HL-60/S4 (cell line): ENCODE measurements around the gene AJAP1.

Experiments
- in situ Hi-C: fragments of 300-500 bp; cut with MboI; formaldehyde crosslinking; loops from 2 replicates; pipeline ENCODE4 v1.14.3; 2022; ENCODE audit warnings: low sequenced_read_pairs

Gene AJAP1

DNA sequence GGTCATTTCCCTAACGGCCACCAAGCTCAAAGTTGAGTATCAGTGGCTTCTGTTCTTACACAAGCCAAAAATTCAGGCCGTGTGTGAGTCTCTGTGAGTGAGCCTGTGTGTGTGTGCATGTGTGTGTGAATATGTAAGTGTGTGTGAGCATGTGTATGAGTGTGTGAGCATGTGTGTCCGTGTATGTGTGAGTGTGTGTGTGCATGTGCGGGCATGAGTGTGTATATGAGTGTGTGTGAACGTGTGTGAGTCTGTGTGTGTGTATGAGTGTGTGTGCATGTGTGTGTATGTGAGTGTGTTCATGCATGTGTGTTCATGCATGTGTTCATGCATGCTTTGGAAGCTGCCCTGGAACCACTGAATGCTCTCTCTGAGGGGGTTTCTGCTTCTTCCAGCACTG, 105.7 kb downstream of the AJAP1 start:
- in situ Hi-C loops, result no loop called here

DNA sequence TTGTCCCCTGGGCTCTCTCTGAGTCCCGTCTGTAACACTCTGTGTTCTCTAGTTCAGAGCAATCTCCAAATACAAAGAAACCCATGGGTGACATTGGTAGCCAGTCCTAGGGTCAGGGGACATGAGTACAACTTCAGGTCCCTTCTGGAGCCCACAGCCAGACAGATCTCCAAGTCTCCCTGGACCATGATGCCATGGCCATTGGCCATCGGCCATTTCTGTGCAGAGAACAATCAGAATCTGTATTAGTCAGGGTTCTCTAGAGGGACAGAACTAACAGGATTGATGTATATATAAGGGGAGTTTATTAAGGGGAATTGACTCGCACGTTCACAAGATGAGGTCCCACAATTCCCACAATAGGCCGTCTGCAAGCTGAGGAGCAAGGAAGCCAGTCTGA, 106.9 kb downstream of the AJAP1 start:
- in situ Hi-C loops, result no loop called here

DNA sequence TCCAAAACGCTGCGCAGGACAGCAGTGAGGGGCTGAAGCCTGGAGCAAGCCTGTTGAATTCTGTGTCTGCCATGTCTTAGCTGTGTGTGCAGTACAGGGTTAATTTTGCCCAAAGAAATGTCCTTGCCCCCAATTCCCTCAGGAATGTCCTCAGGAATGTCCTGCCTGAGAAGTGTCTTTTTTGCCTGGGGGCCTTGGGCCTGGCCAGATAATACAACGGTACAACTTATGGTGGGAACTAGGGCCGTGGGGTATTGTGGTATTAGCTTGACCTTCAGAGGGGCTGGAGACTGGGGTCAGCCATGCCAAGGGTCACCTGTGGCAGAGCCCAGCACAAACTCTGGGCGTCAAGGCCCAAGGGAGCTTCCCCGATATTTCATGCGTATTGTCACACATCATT, 107.7 kb downstream of the AJAP1 start:
- in situ Hi-C loops, result no loop called here

DNA sequence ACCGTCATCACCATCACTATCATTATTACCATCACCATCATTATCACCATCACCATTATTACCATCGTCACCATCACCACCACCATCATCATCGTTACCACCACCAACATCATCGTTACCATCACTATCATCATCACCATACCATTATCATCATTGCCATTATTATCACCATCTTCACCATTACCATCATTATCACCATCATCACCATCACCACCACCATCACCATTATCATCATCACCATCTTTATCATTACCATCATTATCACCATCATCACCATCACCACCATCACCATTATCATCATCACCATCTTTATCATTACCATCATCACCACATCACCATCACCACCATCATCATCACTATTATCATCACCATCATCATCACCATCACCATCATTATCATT, 112.9 kb downstream of the AJAP1 start:
- in situ Hi-C loops, result no loop called here

DNA sequence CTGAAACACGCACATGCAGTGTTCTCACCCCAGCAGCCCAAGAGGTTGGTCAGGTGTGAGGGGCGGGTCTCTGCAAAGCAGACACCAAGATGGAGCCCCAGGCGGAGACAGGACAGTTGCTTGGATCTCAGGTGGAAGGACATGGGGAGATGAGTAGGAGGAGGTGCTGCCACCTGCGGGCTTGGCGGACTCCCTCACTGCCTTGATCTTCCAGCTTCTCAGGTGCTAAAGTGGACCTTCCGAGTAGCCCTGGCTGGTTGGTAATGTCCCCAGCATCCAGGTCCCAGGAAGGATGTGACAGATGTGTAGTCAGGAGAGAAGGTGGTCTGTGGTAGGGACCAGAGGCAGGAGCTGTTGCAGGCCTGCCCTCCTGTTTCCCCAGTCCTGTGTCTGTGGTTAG, 114.1 kb downstream of the AJAP1 start:
- in situ Hi-C loops, result no loop called here

DNA sequence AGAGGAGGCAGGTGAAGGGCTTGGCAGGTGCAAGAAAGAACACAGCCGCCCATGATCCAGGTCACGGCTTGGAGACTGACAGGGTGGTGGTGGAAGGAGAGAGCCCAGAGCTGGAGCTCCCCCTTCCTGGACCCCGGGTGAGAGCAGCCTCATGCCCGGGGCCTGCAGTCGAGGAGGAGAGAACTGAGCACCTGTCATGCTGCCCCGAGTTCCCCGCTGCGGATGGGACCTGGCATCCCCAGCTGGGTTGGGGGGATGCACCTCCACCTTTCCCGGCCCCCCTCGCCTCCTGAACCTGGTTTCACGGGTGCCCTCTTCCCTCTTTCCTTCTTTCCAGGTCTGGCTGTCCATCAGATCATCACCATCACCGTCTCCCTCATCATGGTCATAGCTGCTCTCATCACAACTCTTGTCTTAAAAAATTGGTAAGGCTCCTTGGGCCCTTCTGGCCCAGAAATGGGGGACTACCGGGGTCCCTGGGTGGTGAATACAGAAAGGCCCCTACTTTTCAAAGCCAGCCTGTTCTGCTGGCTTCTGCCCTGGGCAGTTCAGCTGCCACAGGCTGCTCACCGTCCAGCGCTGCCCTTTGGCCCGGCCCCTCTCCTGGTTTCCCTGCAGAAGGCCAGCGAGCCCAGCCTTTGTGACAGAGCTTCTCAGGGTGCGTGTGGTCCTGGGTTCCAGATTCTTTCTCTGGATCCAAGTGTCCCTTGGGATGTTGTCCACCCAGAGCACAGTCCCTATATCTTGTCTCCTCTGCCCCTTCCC, 115.3 kb downstream of the AJAP1 start:
- in situ Hi-C loops, result no loop called here

DNA sequence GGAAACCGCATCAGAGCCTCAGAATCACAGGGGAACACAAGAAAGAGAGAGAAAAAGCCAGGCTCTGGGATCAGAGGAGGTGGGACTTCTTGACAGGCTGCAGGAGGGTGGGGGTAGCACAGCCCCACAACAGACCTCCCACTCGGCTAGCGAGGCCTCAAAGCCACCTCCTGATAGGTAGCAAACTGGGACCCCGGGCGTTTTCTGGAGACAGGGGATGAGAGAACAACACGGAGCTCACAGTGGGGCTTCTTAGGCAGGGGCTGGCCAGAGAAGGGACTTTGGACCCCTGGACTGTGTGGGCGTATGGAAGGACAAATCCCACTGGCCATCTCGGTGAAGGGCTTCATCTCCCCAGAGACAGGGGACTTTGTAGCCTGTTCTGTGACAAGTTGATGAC, 116.3 kb downstream of the AJAP1 start:
- in situ Hi-C loops, result no loop called here

DNA sequence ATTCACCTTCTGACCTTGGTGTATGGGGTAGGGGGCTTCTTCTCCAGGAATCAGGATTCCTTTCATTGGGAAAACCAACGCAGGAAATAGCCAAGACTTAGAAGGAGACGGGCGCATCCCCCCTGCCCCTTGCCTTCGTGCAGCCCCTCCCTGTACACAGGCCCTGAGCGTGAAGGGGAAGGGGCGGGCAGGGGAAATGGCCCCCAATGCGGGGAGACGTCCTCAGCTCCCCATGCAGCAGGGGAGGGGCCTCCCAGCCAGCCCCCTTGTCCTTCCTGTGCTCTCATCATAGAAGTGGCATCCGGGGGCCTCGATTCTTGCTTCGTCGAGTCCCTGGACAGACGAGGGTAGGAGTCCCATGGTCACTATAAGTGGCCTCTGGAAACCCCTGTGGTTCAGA, 116.9 kb downstream of the AJAP1 start:
- in situ Hi-C loops, result no loop called here

DNA sequence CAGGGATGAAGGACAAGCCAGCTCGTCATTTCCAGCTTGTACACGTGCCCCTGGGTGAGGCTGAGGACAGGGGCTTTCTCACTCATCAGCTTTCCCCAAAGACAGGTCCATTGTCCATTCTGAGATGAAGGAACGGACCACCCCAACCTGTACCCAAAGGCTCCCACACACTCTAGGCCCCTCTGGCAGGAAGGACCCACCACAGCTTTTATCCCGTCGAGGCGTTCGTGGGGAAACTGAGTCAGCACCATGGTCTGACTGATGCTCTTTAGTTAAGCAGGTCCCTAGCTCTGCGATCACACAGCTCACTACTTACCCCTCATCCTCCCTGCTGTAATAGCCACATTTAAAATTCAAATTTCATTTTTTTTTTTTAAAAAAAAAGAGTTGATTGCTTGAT, 117.3 kb downstream of the AJAP1 start:
- in situ Hi-C loops, result no loop called here

DNA sequence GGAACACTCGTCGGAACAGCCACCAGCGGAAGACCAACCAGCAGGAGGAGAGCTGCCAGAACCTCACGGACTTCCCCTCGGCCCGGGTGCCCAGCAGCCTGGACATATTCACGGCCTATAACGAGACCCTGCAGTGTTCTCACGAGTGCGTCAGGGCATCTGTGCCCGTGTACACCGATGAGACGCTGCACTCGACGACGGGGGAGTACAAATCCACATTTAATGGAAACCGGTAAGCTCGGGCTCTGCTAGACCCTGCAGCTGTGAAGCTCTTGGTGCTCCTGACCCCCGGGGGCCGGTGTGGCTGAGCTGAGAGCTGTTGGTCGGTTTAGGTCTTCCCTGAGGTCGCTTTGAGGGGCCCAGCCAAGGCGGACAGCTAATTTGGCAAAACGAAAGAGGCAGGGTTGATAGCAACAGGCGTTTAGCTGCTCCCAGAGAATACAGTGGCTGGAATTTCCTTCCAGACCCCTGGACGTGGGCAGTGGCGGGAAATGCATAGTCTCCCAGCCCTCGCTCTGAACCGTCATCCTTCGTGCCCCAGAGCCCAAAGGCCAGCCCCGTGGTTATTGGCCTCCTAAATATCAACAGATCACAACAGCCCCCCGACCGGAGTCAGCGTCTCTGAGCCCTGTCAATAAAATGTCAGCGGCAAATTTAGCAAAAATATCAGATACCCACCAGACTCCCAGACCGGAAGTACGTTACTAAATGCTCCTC, 118.0 kb downstream of the AJAP1 start:
- in situ Hi-C loops, result no loop called here

DNA sequence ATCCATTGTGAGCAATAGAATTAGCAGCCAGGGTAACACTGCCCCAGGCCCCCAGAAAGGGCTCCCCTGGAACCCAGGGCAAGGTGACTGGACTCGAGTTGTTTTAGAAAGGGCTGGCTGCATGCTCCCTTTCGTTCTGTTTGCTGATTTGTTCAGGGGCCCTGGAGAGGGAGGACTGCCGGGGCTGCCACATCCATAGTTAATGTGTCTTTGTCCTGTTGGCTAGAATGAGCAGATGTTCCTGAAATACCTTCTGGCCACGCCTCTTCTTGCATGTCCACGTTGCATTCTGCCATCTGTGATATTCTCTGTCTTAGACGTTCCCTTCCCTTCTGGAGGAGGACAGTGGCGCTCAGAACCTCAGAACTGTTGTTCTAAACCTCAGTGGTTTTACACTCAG, 118.8 kb downstream of the AJAP1 start:
- in situ Hi-C loops, result no loop called here

DNA sequence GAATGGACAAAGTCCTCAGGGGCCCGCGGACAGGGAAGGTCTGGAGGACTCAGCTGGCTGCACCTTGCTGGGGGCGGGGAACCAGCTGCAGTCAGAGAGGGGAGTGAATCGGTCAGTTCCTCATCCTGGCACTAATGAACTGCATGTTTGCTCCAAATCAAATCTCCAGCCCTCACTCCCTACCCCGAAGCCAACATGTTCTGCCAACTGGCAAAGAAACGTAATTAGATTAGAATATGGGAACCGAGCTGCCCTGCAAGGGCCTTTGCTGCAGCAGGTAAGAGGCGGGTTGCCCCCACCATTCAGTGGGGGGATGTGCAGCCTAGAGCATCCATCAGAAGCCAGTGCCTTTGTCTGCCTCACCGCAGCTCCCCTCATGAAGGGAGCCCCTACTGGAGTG, 121.1 kb downstream of the AJAP1 start:
- in situ Hi-C loops, result no loop called here

DNA sequence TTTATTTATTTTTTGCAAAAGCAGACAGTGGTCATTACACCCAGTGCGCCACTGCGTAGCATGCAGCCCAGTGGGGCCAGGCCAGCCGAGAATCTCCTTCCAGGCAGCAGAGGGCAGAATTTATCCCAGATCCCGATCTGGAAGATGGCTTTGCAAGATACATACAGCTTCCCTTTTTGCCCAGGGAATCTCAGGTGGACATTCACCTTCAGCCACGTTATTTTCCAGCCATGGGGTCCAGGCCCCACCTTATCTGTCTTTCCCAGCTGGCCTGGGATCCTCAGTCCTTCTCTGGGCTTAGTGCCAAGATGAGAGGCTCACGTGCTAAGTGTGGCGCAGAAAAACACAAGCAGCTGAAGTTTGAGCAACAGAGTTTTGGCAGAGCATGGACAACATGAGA, 123.6 kb downstream of the AJAP1 start:
- in situ Hi-C loops, result no loop called here

DNA sequence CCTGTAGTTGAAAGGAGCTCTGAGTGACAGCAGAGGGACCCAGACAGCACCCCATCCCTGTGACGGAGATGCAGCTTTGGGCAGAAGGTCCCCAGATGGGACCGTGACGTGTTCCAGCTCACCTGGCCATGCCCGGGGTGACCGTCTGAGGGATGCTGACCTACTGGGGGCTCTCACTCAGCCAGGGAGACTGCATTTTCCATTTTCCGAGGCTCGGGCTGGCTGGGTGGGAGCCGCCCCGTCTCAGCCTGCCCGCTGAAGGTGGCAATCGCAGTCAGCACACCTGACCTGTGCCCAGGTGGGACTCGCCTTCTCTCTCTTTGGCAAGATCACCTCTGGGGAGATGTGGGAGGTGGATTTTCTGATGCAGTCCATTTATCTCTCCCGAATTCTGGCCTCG, 127.2 kb downstream of the AJAP1 start:
- in situ Hi-C loops, result no loop called here

DNA sequence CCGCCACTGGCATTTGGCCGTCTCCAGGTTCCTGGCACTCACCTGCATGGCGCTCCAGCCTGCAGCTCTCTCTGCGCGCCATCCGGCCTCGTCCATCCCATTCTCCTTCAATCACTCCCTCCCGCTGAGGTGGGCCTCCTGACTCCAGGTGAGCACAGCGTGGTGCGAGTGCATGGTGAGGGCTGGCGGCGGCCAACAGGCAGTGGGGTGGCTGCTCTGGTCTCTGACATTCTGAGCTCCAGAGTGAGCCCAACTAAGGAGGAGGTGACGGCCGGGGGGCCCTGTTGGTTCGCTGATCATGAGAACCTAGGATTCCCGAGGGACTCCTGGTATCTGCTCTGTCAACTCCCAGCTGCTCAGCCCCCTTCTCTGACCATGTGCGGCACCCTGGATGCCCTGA, 130.4 kb downstream of the AJAP1 start:
- in situ Hi-C loops, result no loop called here

DNA sequence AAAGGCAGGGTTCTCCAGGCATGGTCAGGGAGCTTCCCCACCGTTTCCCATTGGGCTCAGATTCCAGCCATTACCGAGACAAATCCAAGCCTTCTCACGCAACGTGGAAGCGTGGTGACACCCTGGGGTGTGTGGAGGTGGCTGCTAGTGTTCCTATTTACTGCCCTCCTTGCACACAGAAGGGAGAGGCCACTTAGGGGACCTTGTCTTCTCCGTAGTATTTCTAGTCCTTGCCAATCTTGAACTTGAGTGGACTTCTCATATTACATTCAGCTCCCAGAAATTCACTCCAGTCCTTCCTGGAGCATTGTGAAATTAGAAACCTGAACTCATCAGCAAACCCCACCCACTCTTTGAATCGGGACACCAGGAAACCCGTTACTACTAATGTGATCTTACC, 131.6 kb downstream of the AJAP1 start:
- in situ Hi-C loops, result no loop called here

DNA sequence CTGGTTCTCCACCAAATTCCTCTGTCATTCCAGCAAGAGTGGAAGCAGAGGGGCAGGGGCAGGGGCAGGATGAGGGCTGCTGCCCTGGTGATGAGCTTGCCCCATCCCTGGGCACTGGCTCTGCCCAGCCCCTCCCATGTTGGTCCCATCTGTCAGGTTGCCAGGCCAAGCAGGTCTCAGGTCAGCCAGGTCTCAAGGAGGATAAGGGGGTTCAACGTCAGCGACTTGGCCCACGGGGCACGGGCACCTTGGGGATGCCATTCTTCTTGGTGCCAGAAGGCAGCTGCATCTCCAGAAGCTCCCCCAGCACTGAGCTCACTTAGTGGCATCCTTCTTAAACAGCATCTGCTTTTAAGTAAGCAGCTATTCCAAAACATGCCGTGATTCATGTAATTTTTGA, 133.1 kb downstream of the AJAP1 start:
- in situ Hi-C loops, result no loop called here

DNA sequence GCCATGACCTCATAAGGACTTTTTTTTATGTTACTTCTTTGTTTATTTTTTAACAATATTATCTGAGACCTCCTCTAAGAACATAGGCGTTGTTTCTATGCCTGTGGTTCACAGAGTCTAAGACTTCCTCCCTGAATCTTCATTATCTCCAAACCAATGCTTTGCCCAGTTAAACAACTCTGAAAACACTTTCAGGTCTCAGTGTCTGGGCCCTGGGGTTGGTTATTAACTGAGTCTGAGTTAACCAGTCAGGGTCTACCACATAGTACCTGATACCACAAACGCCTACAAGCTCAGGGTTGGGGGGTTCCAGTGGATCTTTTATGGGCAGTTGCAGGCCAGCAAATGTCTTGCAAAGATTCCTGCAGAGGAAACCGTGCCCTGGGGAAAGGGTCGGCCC, 138.2 kb downstream of the AJAP1 start:
- in situ Hi-C loops, result no loop called here

DNA sequence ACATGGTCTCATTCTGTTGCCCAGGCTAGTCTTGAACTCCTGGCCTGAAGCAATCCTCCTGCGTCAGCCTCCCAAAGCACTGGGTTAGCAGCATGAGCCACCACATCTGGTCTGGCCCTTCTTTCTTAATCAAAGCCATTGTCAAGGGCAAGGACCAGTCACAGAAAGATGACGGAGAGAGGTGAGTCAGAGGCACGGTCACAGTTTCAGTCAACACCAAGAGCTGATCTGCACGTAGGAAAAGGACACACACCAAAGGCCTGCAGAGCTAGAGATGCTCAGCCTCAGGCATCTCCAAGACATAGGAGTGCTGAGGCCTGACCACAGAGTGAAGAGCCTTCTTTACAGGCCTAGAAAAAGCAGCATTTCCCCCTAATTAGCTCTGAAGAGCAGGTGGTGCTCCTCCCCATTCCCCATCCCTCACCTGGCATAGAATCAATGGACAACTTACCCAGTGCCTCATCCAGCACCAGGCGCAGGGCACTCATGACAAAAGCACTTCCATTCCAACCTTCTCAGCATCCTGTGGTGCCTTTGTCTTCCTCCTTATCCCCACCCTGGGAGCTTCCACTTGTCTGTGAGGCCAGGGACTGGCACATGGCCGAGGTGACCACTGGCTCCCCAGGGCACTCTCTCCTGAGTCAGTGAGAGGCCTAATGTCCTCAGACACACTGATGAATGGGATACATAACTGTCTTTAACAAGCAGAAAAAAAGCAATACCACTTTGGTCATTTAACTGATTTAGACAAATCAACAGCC, 139.8 kb downstream of the AJAP1 start:
- in situ Hi-C loops, result no loop called here

DNA sequence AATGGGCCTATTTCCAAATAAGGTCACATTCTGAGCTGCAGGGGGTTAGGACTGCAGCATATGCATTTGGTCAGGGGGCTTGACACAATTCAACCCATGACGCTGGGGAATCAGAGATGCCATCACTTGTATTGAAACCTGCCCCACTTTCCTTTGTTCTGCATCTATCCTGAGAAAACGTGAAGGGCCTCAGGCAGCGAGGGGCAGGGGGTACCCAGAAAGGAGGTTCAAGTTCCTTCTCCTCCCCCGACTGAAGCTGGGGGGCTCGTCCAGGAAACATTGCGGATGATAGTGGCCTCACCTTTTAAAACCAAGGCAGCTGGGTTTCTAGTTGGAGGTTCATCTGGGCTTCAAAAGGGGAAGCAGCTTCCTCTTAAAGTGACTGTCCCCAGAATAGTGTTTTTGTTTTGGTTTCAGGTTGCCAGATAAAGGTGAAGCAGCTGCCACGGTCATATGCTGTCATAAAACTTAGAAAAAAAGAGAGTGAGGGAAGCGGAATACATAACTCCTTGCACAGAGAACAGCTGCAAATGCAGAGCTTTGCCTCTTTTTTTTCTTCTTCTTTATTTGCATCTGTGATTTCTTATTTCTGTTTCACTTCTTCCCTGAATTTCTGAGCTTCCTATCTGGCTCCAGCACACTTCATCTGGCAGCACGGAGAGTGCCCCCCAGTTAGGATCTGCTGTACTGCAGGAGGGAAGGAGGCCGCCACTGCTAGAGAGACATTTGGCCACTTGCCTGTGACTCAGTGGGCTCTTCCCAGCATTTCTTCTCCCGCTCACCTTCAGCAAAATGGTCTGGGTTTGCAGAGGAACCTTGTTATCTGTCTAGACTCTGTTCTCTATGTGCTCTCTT, 142.0 kb downstream of the AJAP1 start:
- in situ Hi-C loops, result no loop called here

DNA sequence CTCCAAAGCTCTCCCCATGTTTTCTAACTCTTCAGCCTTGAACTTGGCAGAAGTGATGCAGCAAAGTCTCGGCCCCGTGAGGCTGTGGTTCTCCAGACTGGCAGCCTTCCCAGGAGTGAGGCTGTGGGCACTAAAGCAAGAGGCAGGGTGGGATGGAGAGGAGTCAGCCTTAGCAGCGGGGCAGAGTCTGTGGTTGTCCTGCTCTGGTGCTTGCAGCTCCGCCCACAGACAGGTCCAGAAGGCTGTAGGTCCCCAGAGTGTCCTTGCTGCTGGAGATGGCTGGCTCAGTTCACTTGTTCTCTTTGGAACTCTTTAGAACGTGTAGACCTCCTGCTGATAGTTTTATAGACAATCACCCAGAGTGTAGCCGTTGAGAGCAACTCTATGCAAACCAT, 142.6 kb downstream of the AJAP1 start:
- in situ Hi-C loops, result no loop called here
